HEK293 (cell line): Measurements from ENCODE around the gene DAPP1.

Source experiments
- CTCF ChIA-PET: fragments of 350-600 bp; formaldehyde crosslinking; extraction: SDS; loops from one replicate; lab custom pipeline; 2021; ENCODE audit warnings: antibody characterized with exemption; lab: Yijun Ruan, JAX
- POLR2A ChIA-PET: fragments of 300-600 bp; formaldehyde crosslinking; extraction: SDS; loops from one replicate; lab custom pipeline; 2020; ENCODE audit warnings: antibody characterized with exemption, inconsistent platforms; lab: Yijun Ruan, JAX
- H3K27ac ChIP-seq: fragments of 200-500 bp; sonication (Bioruptor generic); 2 replicates; pipeline ENCODE4 v1.5.1; 2014; ENCODE audit warnings: low read depth, low read length, control low read depth, inconsistent platforms; ENCODE audit errors: extremely low read depth
- H3K36me3 ChIP-seq, 2 experiments: fragments of 200-500 bp in 1 of 2; sonication (Bioruptor generic) in 1 of 2; 1 replicate in 1 of 2; 2 replicates in 1 of 2; pipeline ENCODE4 v1.5.1; 2014 to 2017; ENCODE audit warnings: inconsistent platforms in 2 of 2, low read length in 2 of 2; ENCODE audit not compliant: control insufficient read depth in 2 of 2, insufficient read depth in 1 of 2
- H3K4me1 ChIP-seq: fragments of 200-500 bp; sonication (Bioruptor generic); 2 replicates; pipeline ENCODE4 v1.5.1; 2014; ENCODE audit warnings: mild to moderate bottlenecking, low read length, inconsistent platforms; ENCODE audit not compliant: control insufficient read depth, insufficient read depth
- H3K4me3 ChIP-seq: 2 replicates; pipeline ENCODE4 v1.5.1; 2011; ENCODE audit warnings: low read depth, mild to moderate bottlenecking, control low read depth, low read length, moderate library complexity
- H3K9me3 ChIP-seq: fragments of 200-500 bp; sonication (Bioruptor generic); 2 replicates; pipeline ENCODE4 v1.5.1; 2014; ENCODE audit warnings: low read depth, low read length, inconsistent platforms; ENCODE audit not compliant: control insufficient read depth, insufficient read depth
- AEBP2 ChIP-seq: fragments of 450-650 bp; formaldehyde crosslinking; IDR thresholded peaks from 2 replicates; pipeline ENCODE4 v1.5.1; 2016; ENCODE audit warnings: missing biosample characterization, missing genetic modification characterization, borderline replicate concordance
- BCL11B ChIP-seq: fragments of 450-650 bp; formaldehyde crosslinking; IDR thresholded peaks from 2 replicates; pipeline ENCODE4 v1.5.1; 2016; ENCODE audit warnings: low read depth, missing biosample characterization, missing genetic modification characterization
- IKZF3 ChIP-seq: fragments of 450-650 bp; IDR thresholded peaks from 2 replicates; pipeline ENCODE4 v1.5.0; 2018; ENCODE audit warnings: missing biosample characterization, mild to moderate bottlenecking, missing genetic modification characterization, moderate library complexity
- INSM2 ChIP-seq: fragments of 450-650 bp; formaldehyde crosslinking; IDR thresholded peaks from 2 replicates; pipeline ENCODE4 v1.5.1; 2016; ENCODE audit warnings: missing biosample characterization, missing genetic modification characterization
- MYNN ChIP-seq: fragments of 450-650 bp; formaldehyde crosslinking; IDR thresholded peaks from 2 replicates; pipeline ENCODE4 v1.5.1; 2016; ENCODE audit warnings: missing biosample characterization, missing genetic modification characterization, borderline replicate concordance
- PATZ1 ChIP-seq: fragments of 450-650 bp; formaldehyde crosslinking; IDR thresholded peaks from 2 replicates; pipeline ENCODE4 v1.5.1; 2016; ENCODE audit warnings: missing biosample characterization, missing genetic modification characterization
- ZEB2 ChIP-seq: fragments of 450-650 bp; formaldehyde crosslinking; IDR thresholded peaks from 2 replicates; pipeline ENCODE4 v1.5.1; 2016; ENCODE audit warnings: missing biosample characterization, missing genetic modification characterization
- ZNF174 ChIP-seq: fragments of 450-650 bp; formaldehyde crosslinking; IDR thresholded peaks from 2 replicates; pipeline ENCODE4 v1.5.0; 2017; ENCODE audit warnings: missing biosample characterization, mild to moderate bottlenecking, missing genetic modification characterization
- ZNF202 ChIP-seq: fragments of 450-650 bp; formaldehyde crosslinking; IDR thresholded peaks from 2 replicates; pipeline ENCODE4 v1.5.1; 2016; ENCODE audit warnings: missing biosample characterization, missing genetic modification characterization, borderline replicate concordance
- ZNF280D ChIP-seq: fragments of 450-650 bp; formaldehyde crosslinking; IDR thresholded peaks from 2 replicates; pipeline ENCODE4 v1.5.1; 2016; ENCODE audit warnings: missing biosample characterization, missing genetic modification characterization
- ZNF398 ChIP-seq: fragments of 450-650 bp; formaldehyde crosslinking; IDR thresholded peaks from 2 replicates; pipeline ENCODE4 v1.5.1; 2017; ENCODE audit warnings: missing biosample characterization, missing genetic modification characterization
- ZNF521 ChIP-seq: fragments of 450-650 bp; formaldehyde crosslinking; IDR thresholded peaks from 2 replicates; pipeline ENCODE4 v1.5.1; 2017; ENCODE audit warnings: missing biosample characterization, mild to moderate bottlenecking, missing genetic modification characterization
- ZNF600 ChIP-seq: fragments of 450-650 bp; formaldehyde crosslinking; IDR thresholded peaks from 2 replicates; pipeline ENCODE4 v1.5.1; 2016; ENCODE audit warnings: missing biosample characterization, missing genetic modification characterization
- ZNF654 ChIP-seq: fragments of 450-650 bp; formaldehyde crosslinking; IDR thresholded peaks from 2 replicates; pipeline ENCODE4 v1.5.1; 2016; ENCODE audit warnings: low read depth, missing biosample characterization, missing genetic modification characterization
- ZNF692 ChIP-seq: fragments of 450-650 bp; formaldehyde crosslinking; IDR thresholded peaks from 2 replicates; pipeline ENCODE4 v1.5.1; 2016; ENCODE audit warnings: missing biosample characterization, missing genetic modification characterization
- ZNF747 ChIP-seq: fragments of 450-650 bp; formaldehyde crosslinking; IDR thresholded peaks from 2 replicates; pipeline ENCODE4 v1.5.1; 2016; ENCODE audit warnings: missing biosample characterization, missing genetic modification characterization

DAPP1 gene

GRCh38 chr4:99879458-99879857, 62.8 kb downstream of the DAPP1 start:
- ChIA-PET CTCF (interaction anchor here (1.4 kb wide), 1 partner anchor 68 kb away, joined by 4 read pairs; no protein-coding TSS in a partner anchor), POLR2A (no interaction called here)
- TF ChIP-seq ZNF202 (tag by site-specific recombination) (no peak), ZEB2 (tag by site-specific recombination) (no peak), MYNN (tag by site-specific recombination) (no peak), AEBP2 (no peak), PATZ1 (tag by site-specific recombination) (no peak), ZNF747 (tag by site-specific recombination) (no peak), ZNF654 (no peak), BCL11B (tag by site-specific recombination) (no peak), ZNF398 (no peak), ZNF521 (tag by site-specific recombination) (no peak)
- H3K9me3 ChIP-seq: no peaks in the 10 kb centered on the region
- no peaks in the 10 kb centered on the region for H3K4me1 ChIP-seq
- H3K27ac ChIP-seq: no peak overlapping the region
- H3K36me3 ChIP-seq: peaks cover 5 to 53% of the 10 kb centered on the region in 2 experiments
- no peak overlapping the region for H3K4me3 ChIP-seq

GRCh38 chr4:99885063-99885664, 68.5 kb downstream of the DAPP1 start:
- H3K27ac ChIP-seq: no peak overlapping the region
- POLR2A ChIA-PET: no interaction called here
- CTCF ChIA-PET: interaction anchor here (0.6 to 1.0 kb wide), 8 partner anchors 64 to 1846 kb away, joined by 3 to 9 read pairs (median 4); no protein-coding TSS in a partner anchor
- peak; percentile 52 for TF ChIP-seq ZNF654
- TF ChIP-seq ZNF174 (tag by site-specific recombination): no peak
- TF ChIP-seq INSM2: no peak
- TF ChIP-seq, all 188 proteins: peak for 1
- Histone ChIP-seq H3K36me3 (peaks cover 4 to 61% of the 10 kb centered on the region in 2 experiments), H3K4me1 (no peaks in the 10 kb centered on the region), H3K9me3 (no peaks in the 10 kb centered on the region), H3K4me3 (no peak overlapping the region)

- Histone ChIP-seq H3K9me3 (no peaks in the 10 kb centered on the region), H3K36me3 (peaks cover 0 to 56% of the 10 kb centered on the region in 2 experiments), H3K4me3 (no peak overlapping the region), H3K27ac (no peak overlapping the region), H3K4me1 (no peaks in the 10 kb centered on the region)
- CTCF ChIA-PET: interaction anchor here (0.9 to 1.0 kb wide), 2 partner anchors 74 to 76 kb away, joined by 5 read pairs; no protein-coding TSS in a partner anchor
- POLR2A ChIA-PET: no interaction called here
- no peak for TF ChIP-seq ZNF600
- TF ChIP-seq ZNF692 (tag by site-specific recombination): no peak
- TF ChIP-seq ZNF280D (tag by site-specific recombination): no peak
- TF ChIP-seq IKZF3 (tag by site-specific recombination): no peak
Observed at GRCh38 chr4:99885687-99886086, 69.1 kb downstream of the DAPP1 start.
